Fibroblast of lung (primary cell): ENCODE data around the gene PAM. TPM values are rescaled to one million over a fixed set of nuclear protein-coding genes. Genes with fewer than 3 reads are reported as not detected.

ENCODE experiments used
- DNase-seq, 2 donors: peaks; one replicate each; pipeline versions ENCODE4 v3.0.0 to v3.0.0-alpha.2; 2010; ENCODE audit warnings: low read depth in 2 of 2
- H2AFZ ChIP-seq: 2 replicates; pipeline ENCODE4 v1.5.1; 2012; ENCODE audit warnings: low read length, control low read depth, inconsistent platforms
- H3K27ac ChIP-seq: 2 replicates; pipeline ENCODE4 v1.5.1; 2011; ENCODE audit warnings: low read length, control low read depth; ENCODE audit not compliant: insufficient read depth
- H3K27me3 ChIP-seq: 2 replicates; pipeline ENCODE4 v1.5.1; 2011; ENCODE audit warnings: mild to moderate bottlenecking, low read length; ENCODE audit not compliant: control insufficient read depth, insufficient read depth
- H3K36me3 ChIP-seq: 2 replicates; pipeline ENCODE4 v1.5.1; 2011; ENCODE audit warnings: low read length; ENCODE audit not compliant: control insufficient read depth, insufficient read depth
- H3K4me1 ChIP-seq: 2 replicates; pipeline ENCODE4 v1.5.1; 2011; ENCODE audit warnings: low read length; ENCODE audit not compliant: control insufficient read depth, insufficient read depth; ENCODE audit errors: extremely low read depth
- H3K4me2 ChIP-seq: 2 replicates; pipeline ENCODE4 v1.5.1; 2011; ENCODE audit warnings: low read length, control low read depth; ENCODE audit not compliant: insufficient read depth; ENCODE audit errors: extremely low read depth
- H3K4me3 ChIP-seq, 4 experiments: fragments of 200-600 bp in 1 of 4; sonication (generic) in 1 of 4; replicated peaks in 1 of 4; 2 replicates each; pipeline ENCODE4 v1.5.1; 2011 to 2016; ENCODE audit warnings: low read length in 4 of 4, low read depth in 3 of 4, mild to moderate bottlenecking in 3 of 4, control low read depth in 2 of 4, inconsistent platforms in 1 of 4, mixed read lengths in 1 of 4; ENCODE audit not compliant: insufficient read depth in 1 of 4; ENCODE audit errors: control extremely low read depth in 1 of 4
- H3K79me2 ChIP-seq: 2 replicates; pipeline ENCODE4 v1.5.1; 2012; ENCODE audit warnings: mild to moderate bottlenecking, low read length, inconsistent platforms; ENCODE audit not compliant: control insufficient read depth, insufficient read depth
- H3K9ac ChIP-seq: 2 replicates; pipeline ENCODE4 v1.5.1; 2011; ENCODE audit warnings: mild to moderate bottlenecking, low read length, control low read depth; ENCODE audit not compliant: insufficient read depth
- H3K9me3 ChIP-seq: 2 replicates; pipeline ENCODE4 v1.5.1; 2012; ENCODE audit warnings: low read depth, low read length; ENCODE audit not compliant: control insufficient read depth, insufficient read depth
- H4K20me1 ChIP-seq: 2 replicates; pipeline ENCODE4 v1.5.1; 2011; ENCODE audit warnings: low read length; ENCODE audit not compliant: control insufficient read depth, insufficient read depth; ENCODE audit errors: extremely low read depth
- EZH2 ChIP-seq: IDR thresholded peaks from 2 replicates; pipeline ENCODE4 v1.5.1; 2012; ENCODE audit warnings: low read length, control low read depth, mild to moderate bottlenecking; ENCODE audit errors: missing control alignments
- polyA plus RNA-seq, 2 donors: library from polyadenylated mRNA; depleted of rRNA in 1 of 2; stranded (reverse) in 1 of 2; unstranded in 1 of 2; fragments of >200 nt; gene quantifications; 2 replicates each; pipeline ENCODE4 v1.2.1, GENCODE V29; 2011 to 2012; ENCODE audit warnings: missing spikeins in 1 of 2
- total RNA-seq: library from RNA; depleted of rRNA; stranded (reverse); fragments of >200 nt; gene quantifications from 2 replicates; pipeline ENCODE4 v1.2.1, GENCODE V29; 2014
- TF ChIP-seq, protein P1 (sequence below), 2 donors: IDR thresholded peaks in 1 of 2; conservative IDR thresholded peaks in 1 of 2; 1 replicate in 1 of 2; 2 replicates in 1 of 2; pipeline ENCODE4 v1.5.1; 2011 to 2012; ENCODE audit warnings: low read length in 2 of 2, control low read depth in 1 of 2, inconsistent platforms in 1 of 2, low read depth in 1 of 2, mild to moderate bottlenecking in 1 of 2

The PAM gene
- total and polyA plus RNA-seq, 2 donors (not counting 1 experiment from before 2014, with no cell fraction given): 404 to 405 TPM

DNA sequence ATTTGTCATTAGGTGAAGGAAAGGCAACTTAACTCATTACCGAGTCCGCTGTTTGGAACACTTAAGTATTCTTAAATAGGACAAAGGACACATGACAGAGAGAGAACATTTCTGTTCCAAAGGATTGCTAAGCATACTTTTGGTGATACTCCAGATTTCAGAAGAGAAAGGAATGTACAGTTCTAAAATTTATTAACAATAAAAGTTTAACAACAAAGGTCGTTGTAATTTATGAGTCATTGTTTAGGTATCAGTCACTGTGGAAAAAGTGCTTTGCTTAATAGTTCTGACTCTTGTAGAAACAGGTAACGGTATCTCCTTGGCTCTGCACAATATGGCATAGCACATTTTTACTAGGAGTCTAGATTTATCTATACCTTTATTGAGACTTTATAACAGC is 36.3 kb upstream of the PAM start:
- H3K4me1 ChIP-seq: peaks cover 2% of the 10 kb centered on the region
- no peaks in the 10 kb centered on the region for H3K79me2 ChIP-seq
- peak in 1 of 2 donors; percentile 30 for DNase-seq
- H3K36me3 ChIP-seq: no peaks in the 10 kb centered on the region
- no peak overlapping the region for H3K4me3 ChIP-seq
- no peaks in the 10 kb centered on the region for H3K27me3 ChIP-seq
- H3K27ac ChIP-seq: no peak overlapping the region
- TF ChIP-seq, protein P1, sequence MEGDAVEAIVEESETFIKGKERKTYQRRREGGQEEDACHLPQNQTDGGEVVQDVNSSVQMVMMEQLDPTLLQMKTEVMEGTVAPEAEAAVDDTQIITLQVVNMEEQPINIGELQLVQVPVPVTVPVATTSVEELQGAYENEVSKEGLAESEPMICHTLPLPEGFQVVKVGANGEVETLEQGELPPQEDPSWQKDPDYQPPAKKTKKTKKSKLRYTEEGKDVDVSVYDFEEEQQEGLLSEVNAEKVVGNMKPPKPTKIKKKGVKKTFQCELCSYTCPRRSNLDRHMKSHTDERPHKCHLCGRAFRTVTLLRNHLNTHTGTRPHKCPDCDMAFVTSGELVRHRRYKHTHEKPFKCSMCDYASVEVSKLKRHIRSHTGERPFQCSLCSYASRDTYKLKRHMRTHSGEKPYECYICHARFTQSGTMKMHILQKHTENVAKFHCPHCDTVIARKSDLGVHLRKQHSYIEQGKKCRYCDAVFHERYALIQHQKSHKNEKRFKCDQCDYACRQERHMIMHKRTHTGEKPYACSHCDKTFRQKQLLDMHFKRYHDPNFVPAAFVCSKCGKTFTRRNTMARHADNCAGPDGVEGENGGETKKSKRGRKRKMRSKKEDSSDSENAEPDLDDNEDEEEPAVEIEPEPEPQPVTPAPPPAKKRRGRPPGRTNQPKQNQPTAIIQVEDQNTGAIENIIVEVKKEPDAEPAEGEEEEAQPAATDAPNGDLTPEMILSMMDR (conservative IDR thresholded peaks at IDR 0.05 in 1 of 2, IDR thresholded peaks at IDR 0.05 in 1 of 2; ENCODE audit: low read depth in 1 of 2, low read length in 2 of 2): no peak
- no peak for TF ChIP-seq EZH2
- H3K9ac ChIP-seq: no peak overlapping the region
- no peaks in the 10 kb centered on the region for H4K20me1 ChIP-seq
- H2AFZ ChIP-seq: no peak overlapping the region
- H3K4me2 ChIP-seq: no peak overlapping the region
- no peaks in the 10 kb centered on the region for H3K9me3 ChIP-seq

DNA sequence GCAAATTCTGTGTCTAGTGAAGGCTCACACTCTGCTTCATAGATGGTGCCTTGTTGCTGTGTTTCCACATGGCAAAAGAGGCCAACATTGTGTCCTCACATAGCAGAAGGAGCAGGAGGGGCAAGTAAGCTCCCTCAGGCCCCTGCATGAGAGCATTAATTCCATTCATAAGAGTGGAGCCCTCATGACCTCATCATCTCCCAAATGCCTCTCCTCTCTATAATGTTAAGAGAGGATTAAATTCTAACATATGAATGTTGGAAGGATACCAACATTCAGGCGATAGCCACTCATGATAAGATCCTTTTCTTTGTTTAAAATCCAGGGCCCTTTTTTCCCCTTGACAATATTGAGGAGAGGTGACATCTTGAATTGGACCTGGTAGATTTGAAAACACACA is 35.2 kb upstream of the PAM start:
- H3K9ac ChIP-seq: no peak overlapping the region
- peaks cover 2% of the 10 kb centered on the region for H3K4me1 ChIP-seq
- H3K36me3 ChIP-seq: no peaks in the 10 kb centered on the region
- H3K4me3 ChIP-seq: no peak overlapping the region
- no peak overlapping the region for H3K27ac ChIP-seq
- no peaks in the 10 kb centered on the region for H3K27me3 ChIP-seq
- no peaks in the 10 kb centered on the region for H3K79me2 ChIP-seq
- H4K20me1 ChIP-seq: no peaks in the 10 kb centered on the region
- DNase-seq: no peak
- TF ChIP-seq, protein P1 (conservative IDR thresholded peaks at IDR 0.05 in 1 of 2, IDR thresholded peaks at IDR 0.05 in 1 of 2; ENCODE audit: low read depth in 1 of 2, low read length in 2 of 2): no peak
- no peak for TF ChIP-seq EZH2
- no peak overlapping the region for H3K4me2 ChIP-seq
- H2AFZ ChIP-seq: no peak overlapping the region
- H3K9me3 ChIP-seq: no peaks in the 10 kb centered on the region

DNA sequence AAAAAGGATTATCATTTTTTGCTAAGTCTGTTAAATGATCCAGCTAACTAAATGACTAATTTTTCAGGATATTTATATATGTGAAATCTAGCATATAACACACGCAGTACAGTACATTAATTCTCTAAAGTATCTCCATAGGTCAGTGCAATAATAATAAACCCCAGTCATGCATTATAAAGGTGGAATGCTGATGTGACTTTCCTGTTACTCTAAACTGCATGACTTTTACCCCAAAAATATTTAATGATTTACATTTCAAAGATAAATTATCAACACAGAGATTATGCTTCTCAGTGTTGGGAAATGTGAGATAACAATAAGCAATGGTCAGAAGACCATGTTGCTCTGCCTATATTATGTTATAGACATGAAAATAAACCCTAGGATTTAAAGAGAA is 34.1 kb upstream of the PAM start:
- H2AFZ ChIP-seq: no peak overlapping the region
- H3K36me3 ChIP-seq: no peaks in the 10 kb centered on the region
- no peaks in the 10 kb centered on the region for H3K9me3 ChIP-seq
- TF ChIP-seq EZH2: no peak
- TF ChIP-seq, protein P1 (conservative IDR thresholded peaks at IDR 0.05 in 1 of 2, IDR thresholded peaks at IDR 0.05 in 1 of 2; ENCODE audit: low read depth in 1 of 2, low read length in 2 of 2): no peak
- H3K9ac ChIP-seq: no peak overlapping the region
- no peaks in the 10 kb centered on the region for H4K20me1 ChIP-seq
- DNase-seq: peak in 1 of 2 donors; percentile 23
- no peaks in the 10 kb centered on the region for H3K79me2 ChIP-seq
- no peaks in the 10 kb centered on the region for H3K4me1 ChIP-seq
- H3K4me2 ChIP-seq: no peak overlapping the region
- no peak overlapping the region for H3K27ac ChIP-seq
- no peak overlapping the region for H3K4me3 ChIP-seq
- no peaks in the 10 kb centered on the region for H3K27me3 ChIP-seq
